ENCODE measurements around the gene LCTL. TPM values are rescaled to one million over a fixed set of nuclear protein-coding genes. Genes with fewer than 3 reads are reported as not detected.

LCTL gene
- total and polyA plus RNA-seq, 2 of the 8 experiments (the other 6 are each of a cell fraction or from before 2014, with no cell fraction given): 5.5 to 6.2 TPM

GRCh38 chr15:66563126-66563525, 2.7 kb downstream of the LCTL start:
- no peaks in the 10 kb centered on the region for H3K79me1 ChIP-seq (ENCODE audit: low read depth, low read length)
- no peak overlapping the region for H3K4ac ChIP-seq (replicated peaks; ENCODE audit: insufficient read length, low read depth, low read length)
- no peak overlapping the region for H2BK5ac ChIP-seq (ENCODE audit: low read depth, low read length)
- no peak overlapping the region for H3K14ac ChIP-seq (ENCODE audit: insufficient read length)
- H3K27me3 ChIP-seq (replicated peaks in 1 of 4; ENCODE audit: control insufficient read depth in 3 of 4, extremely low read depth in 1 of 4, insufficient read depth in 3 of 4, low read length in 3 of 4): no peaks in the 10 kb centered on the region
- no peak overlapping the region for H4K91ac ChIP-seq (replicated peaks; ENCODE audit: insufficient read length, low read length)
- H2AK5ac ChIP-seq (ENCODE audit: low read depth, low read length): peak overlapping the region; percentile 65; the same call in 1 of the 2 replicates
- CTCF ChIA-PET (ENCODE audit: partially characterized antibody): no interaction called here
- 0 out of 2 replicates have a peak, but pooled peaks cover 2% of the 10 kb centered on the region for H3K23me2 ChIP-seq (ENCODE audit: low read depth, low read length)
- H3K4me1 ChIP-seq (replicated peaks in 1 of 4; ENCODE audit: control insufficient read depth in 3 of 4, insufficient read depth in 4 of 4, low read length in 3 of 4): peaks cover 4 to 22% (median 17%) of the 10 kb centered on the region in 4 experiments
- H3K56ac ChIP-seq (replicated peaks; ENCODE audit: insufficient read length, low read depth, low read length): no peak overlapping the region
- WGBS, 2 experiments (ENCODE audit: extremely low coverage in 1 of 2, insufficient coverage in 1 of 2, insufficient read length in 1 of 2, insufficient replicate concordance in 2 of 2, low coverage in 1 of 2, low lambda C conversion rate in 2 of 2, missing lambda C conversion rate in 1 of 2): 92% methylated on average over 4 of the region's 4 CpGs; no CpG with 5 or more reads in 1 of the 2 experiments
- H2BK120ac ChIP-seq (replicated peaks; ENCODE audit: low read depth, low read length): no peak overlapping the region
- FAIRE-seq (no peak), DNase-seq (ENCODE audit: low read depth in 1 of 2, low spot score in 2 of 2) (no peak)
- H3K18ac ChIP-seq (ENCODE audit: extremely low read depth, low read length): no peak overlapping the region
- H3K4me3 ChIP-seq (ENCODE audit: extremely low read depth in 1 of 4, insufficient read depth in 2 of 4, low read depth in 3 of 4, low read length in 4 of 4): no peak overlapping the region
- no peak overlapping the region for H2BK12ac ChIP-seq (ENCODE audit: low read depth, low read length)
- no peak overlapping the region for H3K27ac ChIP-seq (ENCODE audit: low read depth, low read length)
- H3K23ac ChIP-seq (ENCODE audit: insufficient read length): no peak overlapping the region
- H3K9ac ChIP-seq (replicated peaks in 1 of 4; ENCODE audit: extremely low read depth in 1 of 4, low read depth in 3 of 4, low read length in 3 of 4): no peak overlapping the region
- H4K20me1 ChIP-seq (replicated peaks in 1 of 2; ENCODE audit: control insufficient read depth in 1 of 2, insufficient read depth in 2 of 2, low read length in 2 of 2): peaks cover 0 to 3% of the 10 kb centered on the region in 2 experiments
- no peak overlapping the region for H3K4me2 ChIP-seq (ENCODE audit: insufficient read depth in 1 of 2, low read depth in 2 of 2, low read length in 2 of 2)
- no peak overlapping the region for H2BK20ac ChIP-seq (ENCODE audit: low read length)
- no peak overlapping the region for H2AFZ ChIP-seq (ENCODE audit: low read length)
- H3K9me3 ChIP-seq (ENCODE audit: insufficient read depth in 2 of 2, low read depth in 1 of 2, low read length in 1 of 2): no peaks in the 10 kb centered on the region
- POLR2A ChIA-PET (ENCODE audit: partially characterized antibody): interaction anchor here (5.5 kb wide), 1 partner anchor 65 kb away, joined by 38 read pairs; the partner anchor contains the start of gene SNAPC5
- no peak overlapping the region for H4K8ac ChIP-seq (ENCODE audit: extremely low read depth, insufficient read depth, low read length)
- H3K36me3 ChIP-seq (ENCODE audit: control insufficient read depth in 2 of 4, insufficient read depth in 4 of 4, low read length in 3 of 4): no peaks in the 10 kb centered on the region
- H4K5ac ChIP-seq (ENCODE audit: insufficient read length, low read depth, low read length): no peak overlapping the region
- H3K79me2 ChIP-seq (ENCODE audit: control insufficient read depth in 1 of 2, insufficient read depth in 2 of 2, low read length in 2 of 2): no peaks in the 10 kb centered on the region
- TF ChIP-seq RAD21 (IDR thresholded peaks at IDR 0.05 in 1 of 2, conservative IDR thresholded peaks at IDR 0.05 in 1 of 2; ENCODE audit: low read depth in 2 of 2, low read length in 2 of 2) (no peak), CHD2 (IDR thresholded peaks at IDR 0.05; ENCODE audit: low read length) (no peak), TBP (IDR thresholded peaks at IDR 0.05; ENCODE audit: low read depth, low read length) (no peak), TAF1 (IDR thresholded peaks at IDR 0.05; ENCODE audit: low read depth, low read length) (no peak), KDM5A (IDR thresholded peaks at IDR 0.05; ENCODE audit: low read length) (no peak)
- H2BK15ac ChIP-seq (ENCODE audit: low read length): peak overlapping the region; percentile 46; the same call in 1 of the 2 replicates

Measured in H1 (cell line).